Ectodermal cell (in vitro differentiated cells): ENCODE results near the gene FEM1C.

Source experiments
- H3K27ac ChIP-seq: 2 replicates; pipeline ENCODE4 v1.7.0; 2013; ENCODE audit warnings: mild to moderate bottlenecking, low read depth, low read length; ENCODE audit not compliant: insufficient read depth, poor library complexity, severe bottlenecking
- H3K27me3 ChIP-seq: 2 replicates; pipeline ENCODE4 v1.7.0; 2013; ENCODE audit warnings: mild to moderate bottlenecking, low read length; ENCODE audit not compliant: insufficient read depth, control insufficient read depth, poor library complexity, severe bottlenecking
- H3K36me3 ChIP-seq: one replicate; pipeline ENCODE4 v1.7.0; 2013; ENCODE audit warnings: low read length; ENCODE audit not compliant: control insufficient read depth, insufficient read depth
- H3K4me1 ChIP-seq: one replicate; pipeline ENCODE4 v1.7.0; 2013; ENCODE audit warnings: low read length; ENCODE audit not compliant: control insufficient read depth, insufficient read depth
- H3K4me3 ChIP-seq: 2 replicates; pipeline ENCODE4 v1.7.0; 2013; ENCODE audit warnings: low read depth, low read length, control low read depth; ENCODE audit not compliant: insufficient read depth
- H3K9me3 ChIP-seq: 2 replicates; pipeline ENCODE4 v1.7.0; 2013; ENCODE audit warnings: mild to moderate bottlenecking, low read length, moderate library complexity; ENCODE audit not compliant: control insufficient read depth
- WGBS, 2 experiments: methylation state at CpG; one replicate each; pipeline ENCODE4 v1.1.7; 2013; ENCODE audit warnings: missing lambda C conversion rate in 2 of 2; 5-methylcytosine and 5-hydroxymethylcytosine counted together

Gene FEM1C

GRCh38 chr5:115524199-115524847 lies 20.3 kb downstream of the FEM1C start:
- Histone ChIP-seq H3K4me3 (no peak overlapping the region), H3K27me3 (no peaks in the 10 kb centered on the region), H3K9me3 (no peaks in the 10 kb centered on the region), H3K36me3 (peaks cover 13% of the 10 kb centered on the region), H3K4me1 (no peaks in the 10 kb centered on the region), H3K27ac (no peak overlapping the region)
- WGBS, 2 experiments: 93 to 98% methylated on average over 5 to 6 of the region's 6 CpGs

GRCh38 chr5:115522832-115523403 lies 21.7 kb downstream of the FEM1C start:
- H3K27ac ChIP-seq: no peak overlapping the region
- H3K4me3 ChIP-seq: no peak overlapping the region
- no peaks in the 10 kb centered on the region for H3K9me3 ChIP-seq
- peaks cover 13% of the 10 kb centered on the region for H3K36me3 ChIP-seq
- no peaks in the 10 kb centered on the region for H3K27me3 ChIP-seq
- no peaks in the 10 kb centered on the region for H3K4me1 ChIP-seq

GRCh38 chr5:115520191-115520590 lies 24.4 kb downstream of the FEM1C start:
- 83% methylated on average over 1 of the region's 2 CpGs; no CpG with 5 or more reads in 1 of the 2 experiments for WGBS, 2 experiments
- no peaks in the 10 kb centered on the region for H3K27me3 ChIP-seq
- no peak overlapping the region for H3K27ac ChIP-seq
- H3K36me3 ChIP-seq: peaks cover 11% of the 10 kb centered on the region
- no peaks in the 10 kb centered on the region for H3K4me1 ChIP-seq
- no peak overlapping the region for H3K4me3 ChIP-seq
- H3K9me3 ChIP-seq: no peaks in the 10 kb centered on the region

- Histone ChIP-seq H3K9me3 (no peaks in the 10 kb centered on the region), H3K4me1 (no peaks in the 10 kb centered on the region), H3K4me3 (no peak overlapping the region), H3K36me3 (no peaks in the 10 kb centered on the region), H3K27ac (no peak overlapping the region), H3K27me3 (no peaks in the 10 kb centered on the region)
- no CpG with 5 or more reads among the region's 1 CpG for WGBS, 2 experiments
Observed at GRCh38 chr5:115516372-115516771, 28.2 kb downstream of the FEM1C start.

GRCh38 chr5:115514220-115514619 lies 30.4 kb downstream of the FEM1C start:
- H3K4me3 ChIP-seq: no peak overlapping the region
- H3K9me3 ChIP-seq: no peaks in the 10 kb centered on the region
- H3K27ac ChIP-seq: no peak overlapping the region
- WGBS, 2 experiments: 87 to 88% methylated on average over 5 of the region's 5 CpGs
- no peaks in the 10 kb centered on the region for H3K4me1 ChIP-seq
- H3K27me3 ChIP-seq: no peaks in the 10 kb centered on the region
- no peaks in the 10 kb centered on the region for H3K36me3 ChIP-seq

GRCh38 chr5:115511632-115512031 lies 32.9 kb downstream of the FEM1C start:
- H3K36me3 ChIP-seq: no peaks in the 10 kb centered on the region
- H3K27ac ChIP-seq: no peak overlapping the region
- H3K27me3 ChIP-seq: no peaks in the 10 kb centered on the region
- no peaks in the 10 kb centered on the region for H3K9me3 ChIP-seq
- WGBS, 2 experiments: 98 to 100% methylated on average over 1 to 3 of the region's 3 CpGs
- H3K4me1 ChIP-seq: no peaks in the 10 kb centered on the region
- H3K4me3 ChIP-seq: no peak overlapping the region

- Histone ChIP-seq H3K36me3 (no peaks in the 10 kb centered on the region), H3K27ac (no peak overlapping the region), H3K4me3 (no peak overlapping the region), H3K9me3 (no peaks in the 10 kb centered on the region), H3K4me1 (no peaks in the 10 kb centered on the region), H3K27me3 (no peaks in the 10 kb centered on the region)
- WGBS, 2 experiments: no CpG with 5 or more reads among the region's 1 CpG
Observed at GRCh38 chr5:115510145-115510645, 34.4 kb downstream of the FEM1C start.

GRCh38 chr5:115509547-115509946 lies 35.0 kb downstream of the FEM1C start:
- H3K9me3 ChIP-seq: no peaks in the 10 kb centered on the region
- H3K4me1 ChIP-seq: no peaks in the 10 kb centered on the region
- WGBS, 2 experiments: 90 to 92% methylated on average over 2 of the region's 2 CpGs
- no peaks in the 10 kb centered on the region for H3K36me3 ChIP-seq
- H3K4me3 ChIP-seq: no peak overlapping the region
- H3K27me3 ChIP-seq: no peaks in the 10 kb centered on the region
- no peak overlapping the region for H3K27ac ChIP-seq

GRCh38 chr5:115507681-115508080 lies 36.9 kb downstream of the FEM1C start:
- no peak overlapping the region for H3K27ac ChIP-seq

GRCh38 chr5:115503420-115503819 lies 41.2 kb downstream of the FEM1C start:
- 100% methylated on average over 1 of the region's 1 CpG; no CpG with 5 or more reads in 1 of the 2 experiments for WGBS, 2 experiments
- Histone ChIP-seq H3K4me1 (no peaks in the 10 kb centered on the region), H3K27ac (no peak overlapping the region), H3K27me3 (no peaks in the 10 kb centered on the region), H3K36me3 (no peaks in the 10 kb centered on the region), H3K9me3 (no peaks in the 10 kb centered on the region), H3K4me3 (no peak overlapping the region)

More at GRCh38 chr5:115507681-115508080, 36.9 kb downstream of the FEM1C start:
- 93 to 99% methylated on average over 2 of the region's 2 CpGs for WGBS, 2 experiments
- H3K9me3 ChIP-seq: no peaks in the 10 kb centered on the region
- H3K4me1 ChIP-seq: no peaks in the 10 kb centered on the region
- H3K27me3 ChIP-seq: no peaks in the 10 kb centered on the region
- no peaks in the 10 kb centered on the region for H3K36me3 ChIP-seq
- H3K4me3 ChIP-seq: no peak overlapping the region
